Measurements from ENCODE around the gene SMIM10L2A.

DNA sequence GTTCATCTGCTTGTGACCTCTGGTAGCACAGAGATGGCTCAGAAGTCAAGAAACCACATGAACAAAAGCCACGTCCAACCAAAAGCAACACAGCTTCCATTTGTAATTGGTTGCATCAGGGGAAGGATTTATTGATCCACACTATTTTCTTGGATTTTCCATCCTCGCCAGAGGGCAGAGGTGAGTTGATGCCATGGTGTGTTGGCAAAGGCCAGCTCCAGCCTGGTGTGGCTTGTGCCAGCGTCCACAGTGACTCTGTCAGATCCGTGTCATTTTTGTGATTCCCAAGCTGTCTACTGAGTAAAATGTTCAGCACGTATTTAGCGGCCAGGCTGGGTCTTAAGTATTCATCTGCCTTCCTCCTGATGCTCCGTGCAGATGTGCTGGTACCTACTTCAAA is 30.0 kb upstream of the SMIM10L2A start:
- TF ChIP-seq, protein P1, sequence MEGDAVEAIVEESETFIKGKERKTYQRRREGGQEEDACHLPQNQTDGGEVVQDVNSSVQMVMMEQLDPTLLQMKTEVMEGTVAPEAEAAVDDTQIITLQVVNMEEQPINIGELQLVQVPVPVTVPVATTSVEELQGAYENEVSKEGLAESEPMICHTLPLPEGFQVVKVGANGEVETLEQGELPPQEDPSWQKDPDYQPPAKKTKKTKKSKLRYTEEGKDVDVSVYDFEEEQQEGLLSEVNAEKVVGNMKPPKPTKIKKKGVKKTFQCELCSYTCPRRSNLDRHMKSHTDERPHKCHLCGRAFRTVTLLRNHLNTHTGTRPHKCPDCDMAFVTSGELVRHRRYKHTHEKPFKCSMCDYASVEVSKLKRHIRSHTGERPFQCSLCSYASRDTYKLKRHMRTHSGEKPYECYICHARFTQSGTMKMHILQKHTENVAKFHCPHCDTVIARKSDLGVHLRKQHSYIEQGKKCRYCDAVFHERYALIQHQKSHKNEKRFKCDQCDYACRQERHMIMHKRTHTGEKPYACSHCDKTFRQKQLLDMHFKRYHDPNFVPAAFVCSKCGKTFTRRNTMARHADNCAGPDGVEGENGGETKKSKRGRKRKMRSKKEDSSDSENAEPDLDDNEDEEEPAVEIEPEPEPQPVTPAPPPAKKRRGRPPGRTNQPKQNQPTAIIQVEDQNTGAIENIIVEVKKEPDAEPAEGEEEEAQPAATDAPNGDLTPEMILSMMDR (conservative IDR thresholded peaks at IDR 0.05; ENCODE audit: low read depth, low read length): no peak
- TF ChIP-seq BHLHE40 (IDR thresholded peaks at IDR 0.05; ENCODE audit: low read depth, low read length) (no peak), POLR2A (IDR thresholded peaks at IDR 0.05; ENCODE audit: low read depth, low read length) (no peak), MAFK (IDR thresholded peaks at IDR 0.05; ENCODE audit: low read depth, low read length) (no peak)
